GM21381 (cell line): ENCODE results near the gene EPHA4.

Source experiments
- ATAC-seq: cut with Tn5 transposase; IDR thresholded peaks from one replicate; pipeline ENCODE4 v1.9.1; 2021; ENCODE audit warnings: mild to moderate bottlenecking, moderate library complexity; ENCODE audit not compliant: unreplicated experiment

Gene EPHA4

GRCh38 chr2:221370076-221370856, 201.8 kb downstream of the EPHA4 start:
- no peak for ATAC-seq
